A549 treated with CpdA at 1 μM for 4 hours (cell line): ENCODE measurements around the gene THAP12. TPM values are rescaled to one million over a fixed set of nuclear protein-coding genes. Genes with fewer than 3 reads are reported as not detected.

ENCODE experiments used
- total RNA-seq: library from RNA; stranded (reverse); fragments of 200-300 nt; extraction: Qiagen RNA extraction; gene quantifications from 5 replicates; pipeline ENCODE4 v1.2.3, GENCODE V29; 2022; ENCODE audit warnings: low read depth

The THAP12 gene, protein sequence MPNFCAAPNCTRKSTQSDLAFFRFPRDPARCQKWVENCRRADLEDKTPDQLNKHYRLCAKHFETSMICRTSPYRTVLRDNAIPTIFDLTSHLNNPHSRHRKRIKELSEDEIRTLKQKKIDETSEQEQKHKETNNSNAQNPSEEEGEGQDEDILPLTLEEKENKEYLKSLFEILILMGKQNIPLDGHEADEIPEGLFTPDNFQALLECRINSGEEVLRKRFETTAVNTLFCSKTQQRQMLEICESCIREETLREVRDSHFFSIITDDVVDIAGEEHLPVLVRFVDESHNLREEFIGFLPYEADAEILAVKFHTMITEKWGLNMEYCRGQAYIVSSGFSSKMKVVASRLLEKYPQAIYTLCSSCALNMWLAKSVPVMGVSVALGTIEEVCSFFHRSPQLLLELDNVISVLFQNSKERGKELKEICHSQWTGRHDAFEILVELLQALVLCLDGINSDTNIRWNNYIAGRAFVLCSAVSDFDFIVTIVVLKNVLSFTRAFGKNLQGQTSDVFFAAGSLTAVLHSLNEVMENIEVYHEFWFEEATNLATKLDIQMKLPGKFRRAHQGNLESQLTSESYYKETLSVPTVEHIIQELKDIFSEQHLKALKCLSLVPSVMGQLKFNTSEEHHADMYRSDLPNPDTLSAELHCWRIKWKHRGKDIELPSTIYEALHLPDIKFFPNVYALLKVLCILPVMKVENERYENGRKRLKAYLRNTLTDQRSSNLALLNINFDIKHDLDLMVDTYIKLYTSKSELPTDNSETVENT
- 43.9 to 52.6 TPM (median 45.4 TPM) in 5 replicates for total RNA-seq

GRCh38 chr11:76380977-76381719 is at the start of gene THAP12, which contains the start of gene GVQW3:
TSS of gene THAP12 (minus strand) at chr11:76381132. CDS start at chr11:76380836, 296 bp downstream.
TSS of gene GVQW3 (plus strand) at chr11:76381323. CDS start at chr11:76381829, 506 bp downstream.

Other genes starting within 250 kb of the THAP12 start
- 0.35 to 1.5 TPM (median 0.97 TPM) in 5 replicates for gene WNT11, start 174.6 kb downstream of the THAP12 start, total RNA-seq
- 0.68 to 1.7 TPM (median 1.1 TPM) in 5 replicates for gene GVQW3, start 191 bp upstream of the THAP12 start, total RNA-seq
- 10.3 to 19.5 TPM (median 13.4 TPM) in 5 replicates for gene EMSY, start 63.9 kb upstream of the THAP12 start, total RNA-seq